Neural cell (in vitro differentiated cells): Measurements from ENCODE around the gene KRTAP5-8. TPM values are rescaled to one million over a fixed set of nuclear protein-coding genes. Genes with fewer than 3 reads are reported as not detected.

Experiments
- H2AFZ ChIP-seq: fragments of 200-600, 300-800 bp; sonication (generic), shearing (Covaris generic); 2 replicates; pipeline ENCODE4 v1.6.0; 2014; ENCODE audit warnings: low read depth, mild to moderate bottlenecking, antibody characterized with exemption, low read length, moderate library complexity
- H3F3A ChIP-seq: fragments of 200-600 bp; shearing (Covaris generic); 2 replicates; pipeline ENCODE4 v1.6.1; 2016; ENCODE audit warnings: mild to moderate bottlenecking, moderate library complexity, mixed read lengths, antibody characterized with exemption, low read length; ENCODE audit not compliant: insufficient read depth, poor library complexity, severe bottlenecking
- H3K27ac ChIP-seq: fragments of 200-600, 300-800 bp; sonication (generic), shearing (Covaris generic); 2 replicates; pipeline ENCODE4 v1.5.1; 2014; ENCODE audit warnings: mild to moderate bottlenecking, low read length, moderate library complexity
- H3K27me3 ChIP-seq: fragments of 300-800, 200-600 bp; sonication (generic), shearing (Covaris generic); 2 replicates; pipeline ENCODE4 v1.6.0; 2014; ENCODE audit warnings: mild to moderate bottlenecking, low read depth, low read length, moderate library complexity; ENCODE audit not compliant: insufficient read depth
- H3K36me3 ChIP-seq: fragments of 300-800, 200-600 bp; sonication (generic), shearing (Covaris generic); 2 replicates; pipeline ENCODE4 v1.5.1; 2014; ENCODE audit warnings: mild to moderate bottlenecking, antibody characterized with exemption, low read length, moderate library complexity; ENCODE audit not compliant: insufficient read depth
- H3K4me2 ChIP-seq: fragments of 300-800, 200-600 bp; sonication (generic), shearing (Covaris generic); 2 replicates; pipeline ENCODE4 v1.6.0; 2014; ENCODE audit warnings: mild to moderate bottlenecking, low read length
- H3K4me3 ChIP-seq: fragments of 300-800, 200-600 bp; sonication (generic), shearing (Covaris generic); 2 replicates; pipeline ENCODE4 v1.5.1; 2014; ENCODE audit warnings: mild to moderate bottlenecking, low read length, moderate library complexity
- H3K79me2 ChIP-seq: fragments of 200-600 bp; shearing (Covaris generic); replicated peaks from 2 replicates; pipeline ENCODE4 v1.6.0; 2014; ENCODE audit warnings: mild to moderate bottlenecking, low read length, moderate library complexity; ENCODE audit not compliant: insufficient read depth
- H3K9ac ChIP-seq: fragments of 300-800, 200-600 bp; sonication (generic), shearing (Covaris generic); 2 replicates; pipeline ENCODE4 v1.6.1; 2016; ENCODE audit warnings: mild to moderate bottlenecking, low read length, mixed read lengths
- H3K9me2 ChIP-seq: fragments of 200-600 bp; shearing (Covaris generic); 2 replicates; pipeline ENCODE4 v1.6.1; 2016; ENCODE audit warnings: mild to moderate bottlenecking, low read length, mixed read lengths; ENCODE audit not compliant: insufficient read depth
- H3K9me3 ChIP-seq: fragments of 200-600, 300-800 bp; sonication (generic), shearing (Covaris generic); 2 replicates; pipeline ENCODE4 v1.6.1; 2016; ENCODE audit warnings: mild to moderate bottlenecking, mixed run types, low read length, moderate library complexity, mixed read lengths
- H4K20me1 ChIP-seq: fragments of 200-600 bp; shearing (Covaris generic); 2 replicates; pipeline ENCODE4 v1.6.1; 2016; ENCODE audit warnings: mild to moderate bottlenecking, mixed run types; ENCODE audit not compliant: insufficient read depth
- EP300 ChIP-seq: fragments of 450-650 bp; conservative IDR thresholded peaks from 2 replicates; pipeline ENCODE4 v1.6.1; 2014; ENCODE audit warnings: antibody characterized with exemption, mild to moderate bottlenecking, moderate library complexity; ENCODE audit not compliant: poor library complexity, severe bottlenecking
- EZH2 ChIP-seq: fragments of 200-600, 300-800 bp; shearing (Covaris generic), sonication (generic); IDR thresholded peaks from 2 replicates; pipeline ENCODE4 v1.6.1; 2014; ENCODE audit warnings: antibody characterized with exemption, low read length, borderline replicate concordance, mild to moderate bottlenecking; ENCODE audit not compliant: insufficient read depth, poor library complexity, severe bottlenecking
- MXI1 ChIP-seq: fragments of 450-650 bp; conservative IDR thresholded peaks from 2 replicates; pipeline ENCODE4 v1.6.1; 2014; ENCODE audit warnings: antibody characterized with exemption, mild to moderate bottlenecking; ENCODE audit not compliant: poor library complexity, severe bottlenecking
- POLR2AphosphoS5 ChIP-seq: IDR thresholded peaks from 2 replicates; pipeline ENCODE4 v1.6.1; 2012
- RAD21 ChIP-seq: fragments of 450-650 bp; conservative IDR thresholded peaks from 2 replicates; pipeline ENCODE4 v1.6.1; 2014; ENCODE audit warnings: antibody characterized with exemption, mild to moderate bottlenecking, moderate library complexity
- SMC3 ChIP-seq: fragments of 450-650 bp; conservative IDR thresholded peaks from 2 replicates; pipeline ENCODE4 v1.6.1; 2014; ENCODE audit warnings: antibody characterized with exemption, mild to moderate bottlenecking, moderate library complexity; ENCODE audit not compliant: poor library complexity
- TAF1 ChIP-seq: IDR thresholded peaks from 2 replicates; pipeline ENCODE4 v1.6.1; 2012; ENCODE audit warnings: low read depth
- polyA plus RNA-seq: library from polyadenylated mRNA; depleted of rRNA; stranded (reverse); fragments of >200 nt; gene quantifications from 2 replicates; pipeline ENCODE4 v1.2.3, GENCODE V29; 2014
- TF ChIP-seq, protein P1 (sequence below): fragments of 450-650 bp; IDR thresholded peaks from 2 replicates; pipeline ENCODE4 v1.5.1; 2014; ENCODE audit warnings: antibody characterized with exemption, mild to moderate bottlenecking, moderate library complexity; ENCODE audit not compliant: poor library complexity, severe bottlenecking
- TF ChIP-seq, protein P2 (sequence below): IDR thresholded peaks from 2 replicates; pipeline ENCODE4 v1.6.1; 2012; ENCODE audit warnings: borderline replicate concordance

The KRTAP5-8 gene
- polyA plus RNA-seq, 1 donor from 2014 or later, result not detected

DNA sequence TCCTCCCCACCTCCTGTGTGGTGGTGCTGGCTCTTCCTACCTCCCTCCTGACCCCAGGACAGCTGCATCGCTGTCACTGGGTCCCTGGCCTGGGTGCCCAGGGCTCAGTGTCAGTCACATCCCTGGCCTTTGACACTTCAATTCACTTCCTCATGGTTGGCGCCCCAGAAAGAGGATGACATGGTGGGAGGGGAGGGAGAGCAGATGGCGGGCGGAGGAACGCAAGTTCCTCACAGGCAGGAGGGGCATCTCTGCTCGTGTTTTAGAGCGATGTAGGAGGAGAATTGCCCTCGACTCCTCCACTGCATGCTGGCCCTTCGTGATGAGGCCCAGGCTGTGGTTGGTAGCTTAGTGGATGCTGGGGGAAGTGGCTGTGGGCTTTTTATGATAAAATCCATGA is 45.9 kb upstream of the KRTAP5-8 start:
- no peak overlapping the region for H3K4me2 ChIP-seq
- no peaks in the 10 kb centered on the region for H3F3A ChIP-seq
- no peak overlapping the region for H3K27ac ChIP-seq
- H3K79me2 ChIP-seq, result no peaks in the 10 kb centered on the region
- TF ChIP-seq SMC3 (no peak), TAF1 (no peak), RAD21 (no peak), EZH2 (no peak), POLR2AphosphoS5 (no peak), EP300 (no peak), MXI1 (no peak)
- TF ChIP-seq, protein P1, sequence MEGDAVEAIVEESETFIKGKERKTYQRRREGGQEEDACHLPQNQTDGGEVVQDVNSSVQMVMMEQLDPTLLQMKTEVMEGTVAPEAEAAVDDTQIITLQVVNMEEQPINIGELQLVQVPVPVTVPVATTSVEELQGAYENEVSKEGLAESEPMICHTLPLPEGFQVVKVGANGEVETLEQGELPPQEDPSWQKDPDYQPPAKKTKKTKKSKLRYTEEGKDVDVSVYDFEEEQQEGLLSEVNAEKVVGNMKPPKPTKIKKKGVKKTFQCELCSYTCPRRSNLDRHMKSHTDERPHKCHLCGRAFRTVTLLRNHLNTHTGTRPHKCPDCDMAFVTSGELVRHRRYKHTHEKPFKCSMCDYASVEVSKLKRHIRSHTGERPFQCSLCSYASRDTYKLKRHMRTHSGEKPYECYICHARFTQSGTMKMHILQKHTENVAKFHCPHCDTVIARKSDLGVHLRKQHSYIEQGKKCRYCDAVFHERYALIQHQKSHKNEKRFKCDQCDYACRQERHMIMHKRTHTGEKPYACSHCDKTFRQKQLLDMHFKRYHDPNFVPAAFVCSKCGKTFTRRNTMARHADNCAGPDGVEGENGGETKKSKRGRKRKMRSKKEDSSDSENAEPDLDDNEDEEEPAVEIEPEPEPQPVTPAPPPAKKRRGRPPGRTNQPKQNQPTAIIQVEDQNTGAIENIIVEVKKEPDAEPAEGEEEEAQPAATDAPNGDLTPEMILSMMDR, result no peak
- TF ChIP-seq, protein P2, sequence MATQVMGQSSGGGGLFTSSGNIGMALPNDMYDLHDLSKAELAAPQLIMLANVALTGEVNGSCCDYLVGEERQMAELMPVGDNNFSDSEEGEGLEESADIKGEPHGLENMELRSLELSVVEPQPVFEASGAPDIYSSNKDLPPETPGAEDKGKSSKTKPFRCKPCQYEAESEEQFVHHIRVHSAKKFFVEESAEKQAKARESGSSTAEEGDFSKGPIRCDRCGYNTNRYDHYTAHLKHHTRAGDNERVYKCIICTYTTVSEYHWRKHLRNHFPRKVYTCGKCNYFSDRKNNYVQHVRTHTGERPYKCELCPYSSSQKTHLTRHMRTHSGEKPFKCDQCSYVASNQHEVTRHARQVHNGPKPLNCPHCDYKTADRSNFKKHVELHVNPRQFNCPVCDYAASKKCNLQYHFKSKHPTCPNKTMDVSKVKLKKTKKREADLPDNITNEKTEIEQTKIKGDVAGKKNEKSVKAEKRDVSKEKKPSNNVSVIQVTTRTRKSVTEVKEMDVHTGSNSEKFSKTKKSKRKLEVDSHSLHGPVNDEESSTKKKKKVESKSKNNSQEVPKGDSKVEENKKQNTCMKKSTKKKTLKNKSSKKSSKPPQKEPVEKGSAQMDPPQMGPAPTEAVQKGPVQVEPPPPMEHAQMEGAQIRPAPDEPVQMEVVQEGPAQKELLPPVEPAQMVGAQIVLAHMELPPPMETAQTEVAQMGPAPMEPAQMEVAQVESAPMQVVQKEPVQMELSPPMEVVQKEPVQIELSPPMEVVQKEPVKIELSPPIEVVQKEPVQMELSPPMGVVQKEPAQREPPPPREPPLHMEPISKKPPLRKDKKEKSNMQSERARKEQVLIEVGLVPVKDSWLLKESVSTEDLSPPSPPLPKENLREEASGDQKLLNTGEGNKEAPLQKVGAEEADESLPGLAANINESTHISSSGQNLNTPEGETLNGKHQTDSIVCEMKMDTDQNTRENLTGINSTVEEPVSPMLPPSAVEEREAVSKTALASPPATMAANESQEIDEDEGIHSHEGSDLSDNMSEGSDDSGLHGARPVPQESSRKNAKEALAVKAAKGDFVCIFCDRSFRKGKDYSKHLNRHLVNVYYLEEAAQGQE, result no peak
- H3K36me3 ChIP-seq, result no peaks in the 10 kb centered on the region
- H2AFZ ChIP-seq, result no peak overlapping the region
- no peak overlapping the region for H3K4me3 ChIP-seq
- no peaks in the 10 kb centered on the region for H3K27me3 ChIP-seq
- no peaks in the 10 kb centered on the region for H3K9me3 ChIP-seq
- no peaks in the 10 kb centered on the region for H3K9me2 ChIP-seq
- no peaks in the 10 kb centered on the region for H4K20me1 ChIP-seq
- no peak overlapping the region for H3K9ac ChIP-seq

DNA sequence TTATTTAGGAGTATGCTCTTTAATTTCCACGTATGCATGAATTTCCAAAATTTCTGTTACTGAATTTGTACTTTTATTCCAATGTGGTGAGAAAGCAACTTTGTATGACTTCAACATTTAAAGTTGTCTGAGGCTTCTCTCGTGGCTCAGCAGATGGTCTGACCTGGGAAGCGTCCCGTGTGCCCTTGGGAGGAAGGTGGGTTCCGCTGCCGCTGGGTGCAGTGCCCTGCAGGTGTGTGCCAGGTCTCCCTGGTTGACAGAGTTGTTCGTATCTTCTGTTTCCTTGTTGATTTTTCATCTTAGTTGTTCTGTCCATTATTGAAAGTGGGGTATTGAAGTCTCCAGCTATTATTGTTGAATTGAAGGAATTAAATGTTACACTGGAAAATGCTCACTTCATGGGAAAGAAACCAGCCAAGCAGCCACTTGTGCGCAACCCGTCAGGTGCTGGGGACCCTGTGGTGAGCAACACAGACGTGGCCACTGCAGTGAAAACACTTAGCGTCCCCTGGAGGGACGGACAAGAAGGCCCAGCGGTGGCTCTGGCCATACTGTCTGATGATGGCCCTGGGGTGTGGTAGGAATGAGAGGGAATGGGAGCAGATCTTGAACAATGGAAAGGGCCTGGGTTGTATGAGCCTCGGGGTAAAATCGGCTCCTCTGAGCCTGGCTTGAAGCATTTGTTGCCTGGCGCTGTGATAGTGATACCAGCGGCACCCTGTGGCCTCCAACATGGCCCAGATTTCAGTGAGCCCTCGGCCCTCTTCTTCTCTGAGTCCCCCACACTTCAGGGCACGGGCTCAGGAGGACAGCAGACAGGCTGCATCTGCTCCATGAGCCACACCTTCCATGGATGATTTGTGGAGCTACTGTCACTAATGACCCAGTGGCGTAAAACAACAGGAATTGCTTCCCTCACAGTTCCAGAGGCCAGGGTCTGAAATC is 42.3 kb upstream of the KRTAP5-8 start:
- Histone ChIP-seq H4K20me1 (no peaks in the 10 kb centered on the region), H2AFZ (no peak overlapping the region), H3K27me3 (no peaks in the 10 kb centered on the region), H3K79me2 (no peaks in the 10 kb centered on the region), H3K9me3 (no peaks in the 10 kb centered on the region), H3K9ac (no peak overlapping the region), H3K4me3 (no peak overlapping the region), H3K27ac (no peak overlapping the region), H3F3A (no peaks in the 10 kb centered on the region), H3K9me2 (no peaks in the 10 kb centered on the region), H3K36me3 (no peaks in the 10 kb centered on the region), H3K4me2 (no peak overlapping the region)
- TF ChIP-seq, protein P1, result no peak
- no peak for TF ChIP-seq POLR2AphosphoS5
